Body of pancreas (tissue), 4 donors: Measurements from ENCODE around the gene WWOX.

Experiments
- CTCF ChIP-seq, 7 experiments: fragments of 450-650 bp in 4 of 7; fragments of 200-600 bp in 3 of 7; sonication (generic) in 3 of 7; IDR thresholded peaks; one replicate each; pipeline ENCODE4 v1.5.1; 2016 to 2019; ENCODE audit warnings: antibody characterized with exemption in 7 of 7
- POLR2A ChIP-seq, 3 donors: fragments of 450-650 bp; IDR thresholded peaks; one replicate each; pipeline ENCODE4 v1.6.1; 2016; ENCODE audit warnings: antibody characterized with exemption in 3 of 3, mild to moderate bottlenecking in 2 of 3

GRCh38 chr16:78542419-78542818 lies 443.0 kb downstream of the WWOX start:
- TF ChIP-seq CTCF (IDR thresholded peaks at IDR 0.05): no peak
- TF ChIP-seq POLR2A (IDR thresholded peaks at IDR 0.05): no peak
